ENCODE data around the gene MISFA. TPM values are rescaled to one million over a fixed set of nuclear protein-coding genes. Genes with fewer than 3 reads are reported as not detected.

The MISFA gene
- total and polyA plus RNA-seq, 2 experiments from 2014 or later, result 2.1 TPM; not detected in 1

DNA sequence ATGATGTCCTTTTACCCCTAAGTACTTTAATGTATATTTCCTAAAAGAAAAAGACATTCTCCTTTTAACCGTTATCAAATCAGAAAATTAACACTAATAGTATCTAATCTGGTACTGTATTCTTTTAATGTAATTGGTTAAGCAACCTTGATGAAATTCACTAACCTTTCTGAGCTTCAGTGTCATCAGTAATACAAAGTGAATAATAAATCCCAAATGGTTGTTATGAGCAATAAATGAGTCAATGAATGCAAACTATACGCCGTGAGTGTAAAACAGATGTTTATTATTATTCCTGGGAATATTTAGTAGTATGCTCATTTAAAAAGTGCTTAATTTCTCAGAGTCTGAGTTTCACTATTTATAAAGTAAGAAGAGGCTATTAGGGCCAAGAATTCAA, 32.5 kb upstream of the MISFA start:
- WGBS, 2 experiments (ENCODE audit: low coverage in 1 of 2, low lambda C conversion rate in 2 of 2, missing lambda C conversion rate in 2 of 2), result 29 to 30% methylated on average over 3 of the region's 3 CpGs
- Histone ChIP-seq H3K9ac (peak overlapping the region; percentile 21; the same call in 1 of the 2 replicates), H4K20me1 (ENCODE audit: insufficient read depth) (no peaks in the 10 kb centered on the region), H3K4me2 (ENCODE audit: unreplicated experiment) (peak overlapping the region; percentile 47), H3K79me2 (ENCODE audit: insufficient read depth) (no peaks in the 10 kb centered on the region), H2AFZ (no peak overlapping the region), H3K9me2 (ENCODE audit: insufficient read depth) (no peaks in the 10 kb centered on the region), H3K9me3 (ENCODE audit: low read depth) (no peaks in the 10 kb centered on the region), H3K36me3 (ENCODE audit: low read depth) (peaks cover 21% of the 10 kb centered on the region), H3F3A (ENCODE audit: insufficient read depth) (peaks cover 21% of the 10 kb centered on the region), H3K4me3 (no peak overlapping the region), H3K4me1 (ENCODE audit: insufficient read depth) (peaks cover 16% of the 10 kb centered on the region), H3K27ac (peak overlapping the region; percentile 52), H3K27me3 (replicated peaks; ENCODE audit: insufficient read depth) (no peaks in the 10 kb centered on the region)
- DNase-seq, result peak; percentile 76
- no peak for TF ChIP-seq EZH2phosphoT487 (IDR thresholded peaks at IDR 0.05; ENCODE audit: insufficient read depth, low read depth)
- TF ChIP-seq EZH2 (IDR thresholded peaks at IDR 0.05; ENCODE audit: insufficient read depth, poor library complexity, severe bottlenecking), result no peak
- in situ Hi-C loops (cut with MboI), result no loop called here

DNA sequence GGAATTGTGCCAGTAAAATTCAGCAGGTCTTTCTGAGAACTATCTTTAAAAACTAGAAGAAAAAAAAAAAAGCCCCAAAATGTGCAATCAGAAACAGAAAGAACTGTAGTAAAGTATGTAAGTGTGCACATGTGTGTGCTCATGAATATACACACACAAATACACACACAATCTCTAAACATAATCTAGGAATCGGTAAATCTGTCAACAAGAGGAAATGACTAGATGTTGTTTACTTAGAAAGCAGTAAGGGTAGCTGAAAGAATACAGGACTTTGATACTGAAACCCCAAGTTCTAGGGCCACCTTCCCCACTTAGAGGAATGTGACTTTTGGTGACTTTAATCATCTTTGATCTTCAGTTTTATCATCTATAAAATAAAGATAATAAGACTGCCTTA, 24.2 kb upstream of the MISFA start:
- H3K4me3 ChIP-seq, result no peak overlapping the region

GRCh38 chr11:18578975-18579598, 20.5 kb upstream of the MISFA start:
- Histone ChIP-seq H3K27ac (no peak overlapping the region), H4K20me1 (ENCODE audit: insufficient read depth) (no peaks in the 10 kb centered on the region), H3F3A (ENCODE audit: insufficient read depth) (no peaks in the 10 kb centered on the region), H3K36me3 (ENCODE audit: low read depth) (peaks cover 26% of the 10 kb centered on the region), H3K4me1 (ENCODE audit: insufficient read depth) (no peaks in the 10 kb centered on the region), H3K79me2 (ENCODE audit: insufficient read depth) (peaks cover 15% of the 10 kb centered on the region; the same call in 1 of the 2 replicates), H3K9me2 (ENCODE audit: insufficient read depth) (no peaks in the 10 kb centered on the region), H3K27me3 (replicated peaks; ENCODE audit: insufficient read depth) (no peaks in the 10 kb centered on the region), H3K9ac (no peak overlapping the region), H3K9me3 (ENCODE audit: low read depth) (no peaks in the 10 kb centered on the region), H2AFZ (no peak overlapping the region), H3K4me3 (no peak overlapping the region), H3K4me2 (ENCODE audit: unreplicated experiment) (no peak overlapping the region)
- 95 to 97% methylated on average over 14 of the region's 14 CpGs for WGBS, 2 experiments (ENCODE audit: low coverage in 1 of 2, low lambda C conversion rate in 2 of 2, missing lambda C conversion rate in 2 of 2)
- in situ Hi-C loops (cut with MboI), result no loop called here
- DNase-seq, result no peak
- no peak for TF ChIP-seq EZH2phosphoT487 (IDR thresholded peaks at IDR 0.05; ENCODE audit: insufficient read depth, low read depth)
- TF ChIP-seq EZH2 (IDR thresholded peaks at IDR 0.05; ENCODE audit: insufficient read depth, poor library complexity, severe bottlenecking), result no peak

More for the DNA sequence above, 24.2 kb upstream of the MISFA start:
- no peaks in the 10 kb centered on the region for H3K9me3 ChIP-seq (ENCODE audit: low read depth)
- H4K20me1 ChIP-seq (ENCODE audit: insufficient read depth), result no peaks in the 10 kb centered on the region
- H3K79me2 ChIP-seq (ENCODE audit: insufficient read depth), result 0 out of 2 replicates have a peak, but pooled peaks cover 4% of the 10 kb centered on the region
- H3F3A ChIP-seq (ENCODE audit: insufficient read depth), result no peaks in the 10 kb centered on the region
- no peaks in the 10 kb centered on the region for H3K9me2 ChIP-seq (ENCODE audit: insufficient read depth)
- H3K27ac ChIP-seq, result no peak overlapping the region
- no peak overlapping the region for H2AFZ ChIP-seq
- no peak overlapping the region for H3K4me2 ChIP-seq (ENCODE audit: unreplicated experiment)
- no peak for DNase-seq
- WGBS, 2 experiments (ENCODE audit: low coverage in 1 of 2, low lambda C conversion rate in 2 of 2, missing lambda C conversion rate in 2 of 2), result 97 to 100% methylated on average over 1 of the region's 1 CpG
- no peak overlapping the region for H3K9ac ChIP-seq
- no peaks in the 10 kb centered on the region for H3K27me3 ChIP-seq (replicated peaks; ENCODE audit: insufficient read depth)
- H3K36me3 ChIP-seq (ENCODE audit: low read depth), result peaks cover 26% of the 10 kb centered on the region
- in situ Hi-C loops (cut with MboI), result no loop called here
- H3K4me1 ChIP-seq (ENCODE audit: insufficient read depth), result no peaks in the 10 kb centered on the region
- no peak for TF ChIP-seq EZH2phosphoT487 (IDR thresholded peaks at IDR 0.05; ENCODE audit: insufficient read depth, low read depth)
- TF ChIP-seq EZH2 (IDR thresholded peaks at IDR 0.05; ENCODE audit: insufficient read depth, poor library complexity, severe bottlenecking), result no peak

DNA sequence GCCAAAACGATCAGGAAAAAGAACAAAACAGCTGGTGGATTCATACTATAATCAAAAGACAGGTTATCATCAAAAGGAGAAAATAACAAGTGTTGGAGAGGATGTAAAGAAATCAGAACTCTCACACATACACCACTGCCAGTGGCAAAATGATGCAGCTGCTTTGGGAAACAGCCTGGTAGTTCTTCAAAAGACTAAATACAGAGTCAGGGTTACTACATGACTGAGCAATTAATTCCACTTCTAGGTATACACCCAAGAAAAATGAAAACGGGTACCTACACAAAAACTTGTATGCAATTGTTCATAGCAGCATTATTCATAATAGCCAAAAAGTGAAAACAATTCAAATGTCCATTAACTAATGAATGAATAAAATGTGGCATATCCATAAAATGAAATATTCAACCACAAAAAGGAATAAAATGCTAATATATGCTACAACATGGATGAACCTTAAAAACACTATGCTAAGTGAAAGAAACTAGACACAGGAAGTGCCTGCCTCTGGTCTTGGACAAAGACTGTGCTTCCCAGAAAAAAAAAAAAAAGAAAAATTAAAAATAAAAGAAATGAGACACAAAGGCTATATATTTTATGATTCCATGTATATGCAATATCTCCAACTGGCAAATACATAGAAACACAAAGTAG, 19.3 kb upstream of the MISFA start:
- in situ Hi-C loops (cut with MboI), result no loop called here

More for the DNA sequence above, 19.3 kb upstream of the MISFA start:
- Histone ChIP-seq H3K9ac (no peak overlapping the region), H3K79me2 (ENCODE audit: insufficient read depth) (peaks cover 25% of the 10 kb centered on the region), H3K36me3 (ENCODE audit: low read depth) (peaks cover 17% of the 10 kb centered on the region), H3K9me3 (ENCODE audit: low read depth) (no peaks in the 10 kb centered on the region), H3K27ac (no peak overlapping the region), H3F3A (ENCODE audit: insufficient read depth) (no peaks in the 10 kb centered on the region), H3K4me1 (ENCODE audit: insufficient read depth) (no peaks in the 10 kb centered on the region), H2AFZ (no peak overlapping the region), H3K4me2 (ENCODE audit: unreplicated experiment) (no peak overlapping the region), H3K27me3 (replicated peaks; ENCODE audit: insufficient read depth) (no peaks in the 10 kb centered on the region), H4K20me1 (ENCODE audit: insufficient read depth) (no peaks in the 10 kb centered on the region), H3K9me2 (ENCODE audit: insufficient read depth) (no peaks in the 10 kb centered on the region), H3K4me3 (no peak overlapping the region)
- WGBS, 2 experiments (ENCODE audit: low coverage in 1 of 2, low lambda C conversion rate in 2 of 2, missing lambda C conversion rate in 2 of 2), result 61 to 75% methylated on average over 2 of the region's 2 CpGs
- no peak for DNase-seq
- TF ChIP-seq EZH2phosphoT487 (IDR thresholded peaks at IDR 0.05; ENCODE audit: insufficient read depth, low read depth), result no peak
- no peak for TF ChIP-seq EZH2 (IDR thresholded peaks at IDR 0.05; ENCODE audit: insufficient read depth, poor library complexity, severe bottlenecking)
